Measurements from ENCODE around the gene VEGFC.

Gene VEGFC

GRCh38 chr4:176805155-176805554 is 12.4 kb upstream of the VEGFC start:
- no peaks in the 10 kb centered on the region for H3K36me3 ChIP-seq
- no peaks in the 10 kb centered on the region for H3K4me1 ChIP-seq
- H3K4me3 ChIP-seq (ENCODE audit: low read depth, low read length): no peak overlapping the region
- no peak for TF ChIP-seq CTCF (IDR thresholded peaks at IDR 0.05; ENCODE audit: low read depth, low read length)
- DNase-seq: no peak
- no peaks in the 10 kb centered on the region for H3K9me3 ChIP-seq
- no peaks in the 10 kb centered on the region for H3K27me3 ChIP-seq

- no peak for TF ChIP-seq CTCF (IDR thresholded peaks at IDR 0.05; ENCODE audit: low read depth, low read length)
- no peaks in the 10 kb centered on the region for H3K9me3 ChIP-seq
- no peak overlapping the region for H3K4me3 ChIP-seq (ENCODE audit: low read depth, low read length)
- no peaks in the 10 kb centered on the region for H3K36me3 ChIP-seq
- no peaks in the 10 kb centered on the region for H3K27me3 ChIP-seq
- DNase-seq: no peak
- no peaks in the 10 kb centered on the region for H3K4me1 ChIP-seq
These were observed 8.3 kb upstream of the VEGFC start for GRCh38 chr4:176800891-176801534.

- no peaks in the 10 kb centered on the region for H3K27me3 ChIP-seq
- no peak for DNase-seq
- no peaks in the 10 kb centered on the region for H3K4me1 ChIP-seq
- H3K9me3 ChIP-seq: no peaks in the 10 kb centered on the region
- TF ChIP-seq CTCF (IDR thresholded peaks at IDR 0.05; ENCODE audit: low read depth, low read length): no peak
- no peak overlapping the region for H3K4me3 ChIP-seq (ENCODE audit: low read depth, low read length)
- no peaks in the 10 kb centered on the region for H3K36me3 ChIP-seq
These were observed 6.9 kb upstream of the VEGFC start for GRCh38 chr4:176799653-176800052.

GRCh38 chr4:176798540-176798939 is 5.8 kb upstream of the VEGFC start:
- Histone ChIP-seq H3K36me3 (no peaks in the 10 kb centered on the region), H3K27me3 (no peaks in the 10 kb centered on the region; the same call in 1 of the 2 replicates), H3K4me3 (ENCODE audit: low read depth, low read length) (no peak overlapping the region), H3K4me1 (no peaks in the 10 kb centered on the region), H3K9me3 (no peaks in the 10 kb centered on the region)
- TF ChIP-seq CTCF (IDR thresholded peaks at IDR 0.05; ENCODE audit: low read depth, low read length): no peak
- DNase-seq: no peak

- Histone ChIP-seq H3K4me1 (no peaks in the 10 kb centered on the region), H3K9me3 (no peaks in the 10 kb centered on the region), H3K4me3 (ENCODE audit: low read depth, low read length) (no peak overlapping the region), H3K36me3 (no peaks in the 10 kb centered on the region), H3K27me3 (peaks cover 11% of the 10 kb centered on the region)
- TF ChIP-seq CTCF (IDR thresholded peaks at IDR 0.05; ENCODE audit: low read depth, low read length): no peak
- no peak for DNase-seq
These were observed 2.7 kb upstream of the VEGFC start for GRCh38 chr4:176795441-176795840.

GRCh38 chr4:176794651-176795050 is 1.9 kb upstream of the VEGFC start:
- H3K36me3 ChIP-seq: no peaks in the 10 kb centered on the region
- H3K4me3 ChIP-seq (ENCODE audit: low read depth, low read length): no peak overlapping the region
- H3K9me3 ChIP-seq: no peaks in the 10 kb centered on the region
- H3K4me1 ChIP-seq: no peaks in the 10 kb centered on the region
- TF ChIP-seq CTCF (IDR thresholded peaks at IDR 0.05; ENCODE audit: low read depth, low read length): no peak
- H3K27me3 ChIP-seq: peaks cover 11% of the 10 kb centered on the region
- no peak for DNase-seq

Measured in BE2C (cell line).